ENCODE measurements around the gene NLRP3.

DNA sequence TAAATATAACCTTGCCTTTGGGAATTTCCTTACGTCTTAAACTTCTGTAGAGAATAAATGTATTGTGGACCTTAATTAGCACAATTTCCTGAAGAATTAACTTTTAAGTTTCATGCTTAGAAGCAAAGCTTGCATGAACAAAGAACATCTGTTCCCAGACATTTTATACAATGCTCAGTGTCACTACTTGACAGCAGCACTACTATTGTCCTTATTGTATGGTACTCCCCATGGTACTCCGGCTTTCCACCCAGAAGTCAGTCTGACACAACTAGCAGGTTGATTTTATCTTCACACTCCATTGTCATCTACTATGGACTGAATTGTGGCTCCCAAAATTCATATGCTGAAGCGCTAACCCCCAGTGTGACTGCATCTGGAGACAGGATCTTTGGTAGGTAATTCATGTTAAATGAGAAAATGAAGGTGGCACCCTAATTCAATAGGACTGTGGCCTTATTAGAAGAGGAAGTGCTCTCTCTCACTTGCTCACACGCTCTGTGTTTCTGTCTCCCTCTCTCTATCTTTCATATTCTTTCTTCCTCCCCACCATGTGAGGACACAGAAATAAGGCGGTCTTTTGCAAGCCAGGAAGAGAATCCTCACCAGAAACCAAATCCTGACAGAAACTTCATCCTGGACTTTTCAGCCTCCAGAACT is 52.6 kb downstream of the NLRP3 start:
- TF ChIP-seq POLR2A (IDR thresholded peaks at IDR 0.05; ENCODE audit: low read depth, low read length) = no peak
- no peak for TF ChIP-seq TAF1 (IDR thresholded peaks at IDR 0.05; ENCODE audit: borderline replicate concordance, low read depth, low read length)
